PFSK-1 (cell line): ENCODE results near the gene SLIT3.

Experiments used
- POLR2AphosphoS5 ChIP-seq: IDR thresholded peaks from 2 replicates; pipeline ENCODE4 v1.6.1; 2012; ENCODE audit warnings: low read depth, mild to moderate bottlenecking, control low read depth, low read length, moderate library complexity
- TAF1 ChIP-seq: IDR thresholded peaks from 2 replicates; pipeline ENCODE4 v1.6.1; 2012; ENCODE audit warnings: low read length, control low read depth, borderline replicate concordance; ENCODE audit not compliant: insufficient read depth

DNA sequence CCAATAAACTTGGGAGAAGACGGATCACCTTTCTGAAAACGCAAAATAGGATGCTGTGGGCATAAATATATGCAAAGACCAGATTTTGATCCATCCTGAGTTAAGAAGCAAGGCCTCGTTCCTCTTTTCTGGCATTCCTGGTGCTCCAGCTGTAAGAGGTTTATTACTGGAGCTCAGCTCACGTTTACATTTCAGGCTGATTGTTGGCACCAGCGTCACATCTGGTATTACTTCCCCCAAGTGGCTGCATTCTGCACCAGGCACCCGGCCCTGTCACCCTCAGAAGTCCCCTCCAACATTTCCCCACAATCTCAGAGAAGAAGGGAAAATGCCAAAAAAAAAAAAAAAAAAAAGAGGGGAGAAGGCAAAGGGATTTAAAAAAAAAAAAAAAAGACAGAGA, 348.7 kb downstream of the SLIT3 start:
- TF ChIP-seq TAF1: no peak
- TF ChIP-seq POLR2AphosphoS5: no peak
